Measurements from ENCODE around the gene PCNX3.

PCNX3 gene

DNA sequence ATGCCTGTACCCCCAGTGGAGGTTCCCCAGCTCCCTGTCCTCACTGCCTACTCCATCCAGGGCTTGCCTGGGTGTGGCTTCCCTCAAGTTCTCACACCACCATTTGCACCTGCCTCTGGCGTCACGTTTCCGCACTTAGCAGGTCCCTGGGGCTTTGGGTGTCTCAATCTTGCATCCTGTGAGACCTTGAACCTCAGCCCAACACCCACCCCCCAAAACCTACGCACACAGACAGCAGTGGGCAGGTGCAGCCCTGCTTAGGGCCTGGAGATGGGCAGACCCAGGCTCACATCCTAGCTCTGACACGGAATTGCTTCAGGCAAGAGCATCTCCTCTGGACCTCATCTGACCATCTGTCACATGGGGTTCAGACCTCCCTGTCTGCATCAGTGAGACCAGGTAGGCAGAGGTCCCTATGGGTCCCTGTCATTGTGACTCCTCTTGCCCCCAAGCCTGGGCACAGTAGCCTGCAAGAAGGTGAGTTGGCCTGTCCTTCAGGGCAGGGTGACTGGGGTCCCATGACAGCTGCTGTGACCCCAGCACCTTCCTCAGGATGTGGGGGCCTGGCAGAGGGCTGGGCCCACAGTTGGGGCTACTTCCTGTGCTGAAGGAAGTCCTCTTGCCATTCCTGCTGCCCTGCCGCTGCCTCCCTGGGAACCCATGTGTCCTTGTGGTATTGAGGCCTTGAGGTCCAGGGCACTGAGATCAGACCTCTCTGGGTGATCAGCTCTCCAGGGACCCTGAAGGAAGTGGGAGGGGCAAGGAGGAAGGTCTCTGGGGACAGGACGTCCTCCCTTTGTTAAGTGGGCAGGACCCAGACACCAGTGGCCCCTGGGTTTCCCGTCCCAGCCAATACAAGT, 24.3 kb downstream of the PCNX3 start:
- TF ChIP-seq GATA1 (IDR thresholded peaks at IDR 0.05; ENCODE audit: low read depth, low read length) (no peak), POLR2A (IDR thresholded peaks at IDR 0.05; ENCODE audit: low read length) (no peak)
- DNase-seq = no peak

DNA sequence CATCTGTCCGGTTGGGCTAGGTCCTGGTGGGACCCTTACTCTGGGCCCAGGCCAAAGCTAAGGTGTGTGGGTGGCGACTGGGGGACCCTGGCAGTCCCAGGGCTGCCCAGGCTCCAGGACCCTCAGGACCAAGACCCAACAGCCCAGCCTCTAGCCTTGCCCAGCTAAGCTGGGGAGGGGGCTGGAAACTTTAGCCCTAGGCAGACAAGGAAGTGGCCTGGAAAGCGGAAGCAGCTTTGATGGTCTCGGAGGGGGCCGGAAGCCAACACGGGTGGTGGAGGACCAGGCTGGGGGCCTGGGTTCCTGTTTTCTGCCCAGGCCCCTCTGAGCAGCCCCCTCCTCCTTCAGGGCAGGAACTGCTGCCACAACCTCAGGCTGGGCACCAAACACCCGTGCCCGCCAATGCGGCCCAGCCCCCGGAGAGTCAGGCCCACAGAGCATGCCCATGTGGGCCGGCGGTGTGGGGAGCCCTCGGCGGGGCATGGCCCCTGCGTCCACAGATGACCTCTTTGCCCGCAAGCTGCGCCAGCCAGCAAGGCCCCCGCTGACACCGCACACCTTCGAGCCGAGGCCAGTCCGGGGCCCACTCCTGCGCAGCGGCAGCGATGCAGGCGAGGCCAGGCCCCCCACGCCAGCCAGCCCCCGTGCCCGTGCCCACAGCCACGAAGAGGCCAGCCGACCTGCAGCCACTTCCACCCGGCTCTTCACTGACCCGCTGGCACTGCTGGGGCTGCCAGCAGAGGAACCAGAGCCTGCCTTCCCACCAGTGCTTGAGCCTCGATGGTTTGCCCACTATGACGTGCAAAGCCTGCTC, 25.1 kb downstream of the PCNX3 start:
- TF ChIP-seq GATA1 (IDR thresholded peaks at IDR 0.05; ENCODE audit: low read depth, low read length) (no peak), POLR2A (IDR thresholded peaks at IDR 0.05; ENCODE audit: low read length) (no peak)
- no peak for DNase-seq

DNA sequence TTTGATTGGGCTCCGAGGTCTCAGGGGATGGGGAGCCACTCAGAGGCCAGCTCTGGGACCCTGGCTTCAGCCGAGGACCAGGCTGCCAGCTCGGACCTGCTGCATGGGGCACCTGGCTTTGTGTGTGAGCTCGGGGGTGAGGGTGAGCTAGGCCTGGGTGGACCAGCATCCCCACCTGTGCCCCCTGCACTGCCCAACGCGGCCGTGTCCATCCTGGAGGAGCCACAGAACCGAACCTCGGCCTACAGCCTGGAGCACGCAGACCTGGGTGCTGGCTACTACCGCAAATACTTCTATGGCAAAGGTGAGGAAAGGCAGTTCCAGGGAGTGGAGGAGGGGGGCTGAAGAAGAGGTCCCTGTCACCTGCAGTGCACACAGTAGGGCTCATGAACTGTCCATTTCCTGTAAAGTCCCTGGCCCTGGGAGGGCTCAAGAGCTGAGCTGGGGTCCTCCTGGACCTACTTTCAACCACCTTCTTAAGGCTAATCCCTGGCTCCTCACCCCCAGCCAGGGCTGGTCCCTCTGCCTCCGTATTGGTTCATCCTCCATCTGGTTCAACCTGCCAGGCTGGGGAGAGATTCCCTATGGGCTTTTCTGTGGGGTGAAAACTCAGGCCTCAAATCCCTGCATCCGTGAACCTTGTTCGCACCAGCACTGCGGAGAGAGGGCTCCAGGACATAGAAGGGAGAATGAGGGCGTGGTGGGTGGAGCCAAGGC, 25.9 kb downstream of the PCNX3 start:
- DNase-seq = no peak
- TF ChIP-seq POLR2A (IDR thresholded peaks at IDR 0.05; ENCODE audit: low read length) (no peak), GATA1 (IDR thresholded peaks at IDR 0.05; ENCODE audit: low read depth, low read length) (no peak)

DNA sequence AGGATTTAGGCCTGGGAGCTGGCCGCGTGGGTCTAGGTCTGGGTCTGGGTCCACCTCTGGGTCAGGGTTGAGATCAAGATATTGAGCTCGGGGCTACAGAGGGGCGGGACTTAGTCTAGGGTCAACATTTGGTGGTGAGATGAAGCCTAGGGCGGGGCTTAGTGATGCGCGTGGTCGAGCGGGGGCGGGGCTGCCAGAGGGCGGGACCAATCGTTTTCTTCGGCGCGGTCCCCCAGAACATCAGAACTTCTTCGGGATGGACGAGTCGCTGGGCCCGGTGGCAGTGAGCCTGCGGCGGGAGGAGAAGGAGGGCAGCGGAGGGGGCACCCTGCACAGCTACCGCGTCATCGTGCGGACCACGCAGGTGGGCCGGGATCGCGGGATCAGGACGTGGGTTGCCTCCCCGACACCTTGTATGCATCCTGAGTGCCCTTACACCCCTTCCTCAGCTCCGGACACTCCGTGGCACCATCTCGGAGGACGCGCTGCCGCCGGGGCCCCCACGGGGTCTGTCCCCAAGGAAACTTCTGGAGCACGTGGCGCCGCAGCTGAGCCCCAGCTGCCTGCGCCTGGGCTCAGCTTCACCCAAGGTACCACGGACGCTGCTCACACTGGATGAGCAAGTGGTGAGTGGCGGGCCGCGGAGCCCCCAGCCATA, 26.6 kb downstream of the PCNX3 start:
- peak; percentile 33 to 42 for DNase-seq
- no peak for TF ChIP-seq GATA1 (IDR thresholded peaks at IDR 0.05; ENCODE audit: low read depth, low read length)
- TF ChIP-seq POLR2A (IDR thresholded peaks at IDR 0.05; ENCODE audit: low read length) = no peak

DNA sequence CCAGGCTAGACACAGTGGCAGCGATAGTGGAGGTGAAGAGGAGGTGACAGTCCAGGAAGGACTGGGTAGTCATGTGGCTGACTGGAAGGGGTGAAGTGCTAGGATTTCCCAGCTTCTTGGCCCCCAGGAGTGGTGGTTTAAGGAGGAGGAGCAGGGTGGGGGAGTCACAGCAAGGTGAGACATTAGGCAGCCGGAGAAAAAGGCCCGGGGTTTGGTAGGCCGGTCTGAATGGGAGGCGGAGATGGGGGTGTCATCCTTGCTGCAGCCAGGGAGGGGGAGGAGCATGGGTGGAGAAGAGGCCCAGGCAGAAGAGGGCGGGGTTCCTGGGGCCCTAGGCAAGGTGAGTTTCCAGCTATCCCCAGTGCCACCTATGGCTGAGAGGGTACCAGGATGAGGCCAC, 28.4 kb downstream of the PCNX3 start:
- TF ChIP-seq POLR2A (IDR thresholded peaks at IDR 0.05; ENCODE audit: low read length) (no peak), GATA1 (IDR thresholded peaks at IDR 0.05; ENCODE audit: low read depth, low read length) (no peak)
- DNase-seq = peak; percentile 41 to 55

DNA sequence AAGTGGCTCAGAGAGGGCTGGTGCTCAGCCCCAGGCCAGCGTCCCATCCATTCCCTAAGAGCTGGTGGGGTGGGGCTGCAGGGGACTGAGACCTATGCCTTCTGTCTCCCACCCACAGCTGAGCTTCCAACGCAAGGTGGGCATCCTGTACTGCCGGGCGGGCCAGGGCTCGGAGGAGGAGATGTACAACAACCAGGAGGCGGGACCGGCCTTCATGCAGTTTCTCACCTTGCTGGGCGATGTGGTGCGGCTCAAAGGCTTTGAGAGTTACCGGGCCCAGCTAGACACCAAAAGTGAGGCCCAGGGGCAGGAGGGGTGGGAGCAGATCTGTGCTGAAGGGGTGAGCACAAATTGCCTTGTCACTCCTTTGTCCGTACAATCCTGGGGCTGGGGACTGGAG, 29.3 kb downstream of the PCNX3 start:
- TF ChIP-seq POLR2A (IDR thresholded peaks at IDR 0.05; ENCODE audit: low read length) (no peak), GATA1 (IDR thresholded peaks at IDR 0.05; ENCODE audit: low read depth, low read length) (no peak)
- DNase-seq = no peak

DNA sequence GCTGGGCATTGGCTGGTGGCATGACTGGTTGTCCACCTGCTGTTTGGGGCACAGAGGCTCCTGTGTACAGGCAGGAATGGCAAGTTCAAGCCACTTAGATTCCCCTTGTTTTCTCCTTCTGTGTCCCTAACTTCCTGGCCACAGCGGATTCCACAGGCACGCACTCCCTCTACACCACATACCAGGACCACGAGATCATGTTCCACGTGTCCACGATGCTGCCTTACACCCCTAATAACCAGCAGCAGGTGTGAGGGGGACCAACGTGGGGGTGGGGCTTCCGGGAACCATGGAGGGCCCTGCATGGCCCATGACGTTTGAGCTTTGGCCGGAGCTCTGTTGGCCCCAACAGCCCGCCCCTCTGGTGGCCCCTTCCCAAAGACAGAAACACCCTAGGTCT, 30.1 kb downstream of the PCNX3 start:
- DNase-seq = no peak
- TF ChIP-seq POLR2A (IDR thresholded peaks at IDR 0.05; ENCODE audit: low read length) (no peak), GATA1 (IDR thresholded peaks at IDR 0.05; ENCODE audit: low read depth, low read length) (no peak)

DNA sequence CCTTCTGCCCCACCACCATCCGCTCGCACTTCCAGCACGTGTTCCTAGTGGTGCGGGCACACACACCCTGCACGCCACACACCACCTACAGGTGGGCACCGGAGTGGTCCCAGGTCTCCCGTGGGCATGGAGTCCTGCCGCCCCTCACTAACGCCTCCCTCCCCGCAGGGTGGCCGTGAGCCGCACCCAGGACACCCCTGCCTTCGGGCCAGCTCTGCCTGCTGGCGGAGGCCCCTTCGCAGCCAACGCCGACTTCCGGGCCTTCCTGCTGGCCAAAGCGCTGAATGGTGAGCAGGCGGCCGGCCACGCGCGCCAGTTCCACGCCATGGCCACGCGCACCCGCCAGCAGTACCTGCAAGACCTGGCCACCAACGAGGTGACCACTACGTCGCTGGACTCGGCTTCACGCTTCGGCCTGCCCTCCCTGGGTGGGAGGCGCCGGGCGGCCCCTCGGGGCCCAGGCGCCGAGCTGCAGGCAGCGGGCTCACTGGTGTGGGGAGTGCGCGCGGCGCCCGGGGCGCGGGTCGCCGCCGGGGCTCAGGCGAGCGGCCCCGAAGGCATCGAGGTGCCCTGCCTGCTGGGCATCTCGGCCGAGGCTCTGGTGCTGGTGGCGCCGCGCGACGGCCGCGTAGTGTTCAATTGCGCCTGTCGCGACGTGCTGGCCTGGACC, 30.8 kb downstream of the PCNX3 start:
- TF ChIP-seq POLR2A (IDR thresholded peaks at IDR 0.05; ENCODE audit: low read length) (no peak), GATA1 (IDR thresholded peaks at IDR 0.05; ENCODE audit: low read depth, low read length) (no peak)
- no peak for DNase-seq

DNA sequence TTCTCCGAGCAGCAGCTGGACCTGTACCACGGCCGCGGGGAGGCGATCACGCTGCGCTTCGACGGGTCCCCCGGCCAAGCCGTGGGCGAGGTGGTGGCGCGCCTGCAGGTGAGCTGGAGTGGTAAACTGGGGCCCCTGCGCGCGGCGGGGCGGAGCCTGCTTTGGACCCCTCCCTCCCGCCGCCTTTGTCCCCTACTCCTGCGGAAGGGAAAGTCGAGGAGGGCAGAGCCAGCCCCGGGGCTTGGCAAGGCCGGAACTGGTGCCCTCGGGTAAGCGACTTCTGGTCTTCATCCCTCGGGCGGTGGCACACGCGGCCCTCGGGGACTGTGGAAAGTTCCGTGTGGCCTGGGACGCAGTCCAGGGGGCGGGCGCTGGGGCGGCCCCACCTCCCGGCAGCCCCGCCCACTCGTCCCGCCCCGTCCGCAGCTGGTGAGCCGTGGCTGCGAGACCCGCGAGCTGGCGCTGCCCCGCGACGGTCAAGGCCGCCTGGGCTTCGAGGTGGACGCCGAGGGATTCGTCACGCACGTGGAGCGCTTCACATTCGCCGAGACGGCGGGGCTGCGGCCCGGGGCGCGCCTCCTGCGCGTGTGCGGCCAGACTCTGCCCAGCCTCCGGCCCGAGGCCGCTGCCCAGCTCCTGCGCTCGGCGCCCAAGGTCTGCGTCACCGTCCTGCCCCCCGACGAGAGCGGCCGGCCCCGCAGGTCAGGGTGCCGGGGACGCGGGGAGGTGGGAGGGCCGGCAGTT, 31.6 kb downstream of the PCNX3 start:
- no peak for TF ChIP-seq POLR2A (IDR thresholded peaks at IDR 0.05; ENCODE audit: low read length)
- no peak for TF ChIP-seq GATA1 (IDR thresholded peaks at IDR 0.05; ENCODE audit: low read depth, low read length)
- DNase-seq = no peak

DNA sequence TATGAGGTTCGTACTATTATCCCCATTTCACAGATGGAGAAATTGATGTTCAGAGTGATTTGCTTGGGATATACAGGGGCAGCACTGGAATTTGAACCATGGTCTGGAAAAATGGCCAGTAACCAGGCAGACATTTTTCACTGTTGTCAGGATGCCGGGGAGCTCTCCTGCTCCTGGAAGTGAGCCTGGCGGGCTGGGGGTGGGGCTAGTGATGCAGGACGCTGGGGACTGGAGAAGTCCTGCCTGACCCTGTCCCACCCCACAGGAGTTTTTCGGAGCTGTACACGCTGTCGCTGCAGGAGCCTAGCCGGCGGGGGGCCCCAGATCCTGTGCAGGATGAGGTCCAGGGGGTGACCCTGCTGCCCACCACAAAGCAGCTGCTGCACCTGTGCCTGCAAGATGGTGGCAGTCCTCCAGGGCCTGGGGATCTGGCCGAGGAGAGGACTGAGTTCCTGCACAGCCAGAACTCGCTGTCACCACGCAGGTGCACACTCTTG, 33.5 kb downstream of the PCNX3 start:
- no peak for DNase-seq
- no peak for TF ChIP-seq POLR2A (IDR thresholded peaks at IDR 0.05; ENCODE audit: low read length)
- TF ChIP-seq GATA1 (IDR thresholded peaks at IDR 0.05; ENCODE audit: low read depth, low read length) = no peak

DNA sequence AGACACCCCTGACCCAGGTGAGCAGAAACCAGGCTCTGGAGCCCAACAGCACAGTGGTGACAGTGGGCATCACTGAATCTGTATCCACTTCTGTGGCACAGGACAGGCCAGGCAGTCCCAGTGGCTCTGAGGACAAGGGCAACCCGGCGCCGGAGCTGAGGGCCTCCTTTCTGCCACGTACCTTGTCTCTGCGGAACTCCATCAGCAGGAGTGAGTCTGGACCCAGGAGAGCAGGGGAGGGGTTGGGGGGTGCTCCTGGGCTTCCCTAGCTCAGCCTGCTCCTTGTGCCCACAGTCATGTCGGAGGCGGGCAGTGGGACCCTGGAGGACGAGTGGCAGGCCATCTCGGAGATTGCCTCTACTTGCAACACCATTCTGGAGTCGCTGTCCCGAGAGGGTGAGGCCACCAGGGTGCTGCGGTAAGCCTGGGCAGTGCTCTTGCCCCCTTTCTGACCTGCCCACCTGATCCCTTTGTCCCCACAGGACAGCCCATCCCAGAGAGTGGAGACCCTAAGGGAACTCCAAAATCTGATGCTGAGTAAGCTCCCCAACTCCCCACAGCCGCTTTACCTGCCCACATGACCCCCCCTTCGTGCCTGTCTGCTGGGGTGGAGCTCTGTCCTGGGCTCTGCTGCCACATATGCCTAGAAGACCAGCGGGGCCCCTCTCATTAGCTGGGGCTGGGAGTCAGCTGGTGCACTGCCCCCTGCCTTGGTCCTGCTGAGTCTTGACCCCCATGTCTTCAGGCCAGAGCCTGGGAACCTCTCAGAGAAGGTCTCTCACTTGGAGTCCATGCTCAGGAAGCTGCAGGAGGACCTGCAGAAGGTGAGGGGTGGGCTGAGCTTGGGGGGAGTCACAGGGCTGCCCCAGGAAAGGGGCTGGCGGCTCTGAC, 34.3 kb downstream of the PCNX3 start:
- no peak for DNase-seq
- no peak for TF ChIP-seq GATA1 (IDR thresholded peaks at IDR 0.05; ENCODE audit: low read depth, low read length)
- TF ChIP-seq POLR2A (IDR thresholded peaks at IDR 0.05; ENCODE audit: low read length) = no peak
